PC-9 (cell line): ENCODE measurements around the gene SUSD3.

Experiments used
- EZH2 ChIP-seq: fragments of 200-600 bp; sonication (generic); IDR thresholded peaks from 2 replicates; pipeline ENCODE4 v1.8.0; 2017; ENCODE audit warnings: antibody characterized with exemption, low read depth
- TF ChIP-seq, protein P1 (sequence below): fragments of 200-600 bp; sonication (generic); conservative IDR thresholded peaks from 2 replicates; pipeline ENCODE4 v1.6.1; 2017; ENCODE audit warnings: mixed run types, antibody characterized with exemption, mild to moderate bottlenecking, moderate library complexity

DNA sequence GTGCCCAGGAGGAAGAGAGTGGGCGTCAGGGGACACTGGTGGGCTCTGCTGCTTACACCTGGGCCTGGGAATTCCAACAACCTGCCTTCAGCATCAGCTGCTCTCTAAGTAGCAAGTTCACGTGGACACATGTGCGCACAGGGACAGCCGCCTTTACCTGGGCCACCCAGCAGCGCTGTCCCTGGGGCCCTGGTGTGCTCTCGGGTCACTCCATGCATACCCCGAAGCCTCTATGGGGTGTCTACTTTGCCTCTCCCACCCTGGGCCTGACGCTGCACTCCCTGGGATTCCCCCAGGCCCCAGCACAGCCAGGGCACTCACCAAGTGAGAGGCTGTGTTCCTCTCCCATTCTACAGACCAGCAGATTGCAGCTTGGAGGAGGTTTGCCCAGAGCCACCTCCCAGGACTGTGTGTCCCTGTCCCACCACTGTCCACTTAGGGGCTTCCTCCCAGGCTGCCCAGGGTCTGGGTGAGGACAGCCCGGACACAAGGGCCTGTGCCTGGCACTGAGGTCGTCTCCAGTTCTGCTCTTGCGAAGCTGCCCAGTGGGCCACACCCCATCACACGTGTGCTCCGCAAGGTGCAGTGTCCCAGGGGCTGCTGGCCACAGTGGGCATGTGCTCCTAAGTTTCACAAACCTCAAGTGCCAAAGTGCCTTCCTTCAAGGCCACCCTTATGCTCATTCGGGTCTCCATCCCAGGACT lies 69.7 kb downstream of the SUSD3 start:
- TF ChIP-seq EZH2: no peak
- TF ChIP-seq, protein P1, sequence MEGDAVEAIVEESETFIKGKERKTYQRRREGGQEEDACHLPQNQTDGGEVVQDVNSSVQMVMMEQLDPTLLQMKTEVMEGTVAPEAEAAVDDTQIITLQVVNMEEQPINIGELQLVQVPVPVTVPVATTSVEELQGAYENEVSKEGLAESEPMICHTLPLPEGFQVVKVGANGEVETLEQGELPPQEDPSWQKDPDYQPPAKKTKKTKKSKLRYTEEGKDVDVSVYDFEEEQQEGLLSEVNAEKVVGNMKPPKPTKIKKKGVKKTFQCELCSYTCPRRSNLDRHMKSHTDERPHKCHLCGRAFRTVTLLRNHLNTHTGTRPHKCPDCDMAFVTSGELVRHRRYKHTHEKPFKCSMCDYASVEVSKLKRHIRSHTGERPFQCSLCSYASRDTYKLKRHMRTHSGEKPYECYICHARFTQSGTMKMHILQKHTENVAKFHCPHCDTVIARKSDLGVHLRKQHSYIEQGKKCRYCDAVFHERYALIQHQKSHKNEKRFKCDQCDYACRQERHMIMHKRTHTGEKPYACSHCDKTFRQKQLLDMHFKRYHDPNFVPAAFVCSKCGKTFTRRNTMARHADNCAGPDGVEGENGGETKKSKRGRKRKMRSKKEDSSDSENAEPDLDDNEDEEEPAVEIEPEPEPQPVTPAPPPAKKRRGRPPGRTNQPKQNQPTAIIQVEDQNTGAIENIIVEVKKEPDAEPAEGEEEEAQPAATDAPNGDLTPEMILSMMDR: no peak
